ENCODE data around the gene IFT74. TPM values are rescaled to one million over a fixed set of nuclear protein-coding genes. Genes with fewer than 3 reads are reported as not detected.

The IFT74 gene
- total and polyA plus RNA-seq, 9 of the 15 experiments (the other 6 are each of a cell fraction or from before 2014, with no cell fraction given) = 6.1 to 13.2 (median 9.3) TPM

DNA sequence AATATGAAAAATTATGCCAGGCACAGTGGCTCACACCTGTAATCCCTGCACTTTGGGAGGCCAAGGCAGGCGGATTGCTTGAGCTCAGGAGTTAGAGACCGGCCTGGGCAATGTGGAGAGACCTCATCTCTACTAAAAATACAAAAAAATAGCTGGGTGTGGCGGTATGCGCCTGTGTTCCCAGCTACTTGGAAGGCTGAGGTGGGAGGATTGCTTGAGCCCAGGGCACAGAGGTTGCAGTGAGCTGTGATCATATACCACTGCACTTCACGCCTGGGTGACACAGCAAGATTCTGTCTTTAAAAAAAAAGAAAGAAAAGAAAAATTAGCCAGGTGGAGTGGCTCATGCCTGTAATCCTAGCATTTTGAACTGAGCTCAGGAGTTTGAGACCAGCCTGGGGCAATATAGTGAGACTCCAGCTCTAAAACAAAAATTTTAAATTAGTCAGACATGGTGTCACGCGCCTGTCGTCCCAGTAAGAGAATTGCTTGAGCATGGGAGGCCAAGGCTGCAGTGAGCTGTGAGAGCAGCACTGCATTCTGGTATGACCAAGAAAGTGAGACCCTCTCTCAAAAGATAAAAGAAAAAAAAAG, 27.2 kb upstream of the IFT74 start:
- POLR2A ChIA-PET = interaction anchor here (1.1 kb wide), 1 partner anchor 21 kb away, joined by 4 read pairs; no protein-coding TSS in a partner anchor
- CTCF ChIA-PET (ENCODE audit: low intra/inter-chr PET ratio) = no interaction called here
- H3K4me2 ChIP-seq (ENCODE audit: insufficient read depth, low read length) = no peak overlapping the region
- DNase-seq (ENCODE audit: extremely low read depth in 1 of 4, low spot score in 3 of 4) (no peak), ATAC-seq (no peak), FAIRE-seq (no peak)
- H4K20me1 ChIP-seq (replicated peaks; ENCODE audit: control insufficient read depth, insufficient read depth, low read length) = no peaks in the 10 kb centered on the region
- intact Hi-C loops (cut with micrococcal nuclease) (no loop called here), in situ Hi-C loops (cut with MboI) (no loop called here)
- 100% methylated on average over 1 of the region's 8 CpGs for WGBS (ENCODE audit: insufficient coverage, low coverage, missing lambda C conversion rate)
- H3K79me2 ChIP-seq (ENCODE audit: control insufficient read depth, insufficient read depth, low read length) = no peaks in the 10 kb centered on the region
- no TSS peak for BruUV-seq (replicated peaks)
- no peaks in the 10 kb centered on the region for H3K9me3 ChIP-seq (replicated peaks; ENCODE audit: control insufficient read depth, insufficient read depth, low read depth, low read length)
- H3K27me3 ChIP-seq (ENCODE audit: control insufficient read depth in 2 of 2, insufficient read depth in 2 of 2, low read length in 2 of 2) = no peaks in the 10 kb centered on the region
- no peaks in the 10 kb centered on the region for H3K4me1 ChIP-seq (replicated peaks in 1 of 2; ENCODE audit: control insufficient read depth in 2 of 2, insufficient read depth in 2 of 2, low read length in 2 of 2)
- no peak overlapping the region for H2AFZ ChIP-seq (ENCODE audit: low read depth, low read length)
- H3K9me1 ChIP-seq (ENCODE audit: control insufficient read depth, insufficient read depth, low read length) = no peaks in the 10 kb centered on the region
- H3K36me3 ChIP-seq (ENCODE audit: control insufficient read depth, insufficient read depth, low read length) = peaks cover 37% of the 10 kb centered on the region; the same call in 2 of the 3 replicates
- H3K27ac ChIP-seq (ENCODE audit: extremely low read depth, low read depth, low read length) = no peak overlapping the region
- no peak overlapping the region for H3K4me3 ChIP-seq
- no peak overlapping the region for H3K9ac ChIP-seq (ENCODE audit: insufficient read depth in 1 of 2, low read depth in 2 of 2, low read length in 2 of 2)
- TF ChIP-seq BDP1 (IDR thresholded peaks at IDR 0.05; ENCODE audit: insufficient read depth, insufficient read length) (no peak), RAD51 (IDR thresholded peaks at IDR 0.05; ENCODE audit: borderline replicate concordance, low read depth) (no peak), IRF2 (CRISPR knock-in tag; IDR thresholded peaks at IDR 0.05) (no peak), CBFA2T3 (IDR thresholded peaks at IDR 0.05) (no peak), CREBBP (IDR thresholded peaks at IDR 0.05; ENCODE audit: low read depth, low read length) (no peak), MEF2D (tag; conservative IDR thresholded peaks at IDR 0.05; ENCODE audit: low read depth) (no peak), SP2 (IDR thresholded peaks at IDR 0.05; ENCODE audit: extremely low read depth, low read depth, low read length, poor library complexity, severe bottlenecking) (no peak), SMARCE1 (IDR thresholded peaks at IDR 0.05) (no peak), ARID2 (IDR thresholded peaks at IDR 0.05) (no peak), STAT5B (CRISPR knock-in tag; IDR thresholded peaks at IDR 0.05) (no peak), HNRNPLL (IDR thresholded peaks at IDR 0.05; ENCODE audit: low read depth, low read length, poor library complexity, severe bottlenecking) (no peak), ZNF436 (CRISPR knock-in tag; IDR thresholded peaks at IDR 0.05) (no peak), SNRNP70 (optimal IDR thresholded peaks at IDR 0.05; ENCODE audit: low read depth, low read length) (no peak)
- TF ChIP-seq, protein P1, sequence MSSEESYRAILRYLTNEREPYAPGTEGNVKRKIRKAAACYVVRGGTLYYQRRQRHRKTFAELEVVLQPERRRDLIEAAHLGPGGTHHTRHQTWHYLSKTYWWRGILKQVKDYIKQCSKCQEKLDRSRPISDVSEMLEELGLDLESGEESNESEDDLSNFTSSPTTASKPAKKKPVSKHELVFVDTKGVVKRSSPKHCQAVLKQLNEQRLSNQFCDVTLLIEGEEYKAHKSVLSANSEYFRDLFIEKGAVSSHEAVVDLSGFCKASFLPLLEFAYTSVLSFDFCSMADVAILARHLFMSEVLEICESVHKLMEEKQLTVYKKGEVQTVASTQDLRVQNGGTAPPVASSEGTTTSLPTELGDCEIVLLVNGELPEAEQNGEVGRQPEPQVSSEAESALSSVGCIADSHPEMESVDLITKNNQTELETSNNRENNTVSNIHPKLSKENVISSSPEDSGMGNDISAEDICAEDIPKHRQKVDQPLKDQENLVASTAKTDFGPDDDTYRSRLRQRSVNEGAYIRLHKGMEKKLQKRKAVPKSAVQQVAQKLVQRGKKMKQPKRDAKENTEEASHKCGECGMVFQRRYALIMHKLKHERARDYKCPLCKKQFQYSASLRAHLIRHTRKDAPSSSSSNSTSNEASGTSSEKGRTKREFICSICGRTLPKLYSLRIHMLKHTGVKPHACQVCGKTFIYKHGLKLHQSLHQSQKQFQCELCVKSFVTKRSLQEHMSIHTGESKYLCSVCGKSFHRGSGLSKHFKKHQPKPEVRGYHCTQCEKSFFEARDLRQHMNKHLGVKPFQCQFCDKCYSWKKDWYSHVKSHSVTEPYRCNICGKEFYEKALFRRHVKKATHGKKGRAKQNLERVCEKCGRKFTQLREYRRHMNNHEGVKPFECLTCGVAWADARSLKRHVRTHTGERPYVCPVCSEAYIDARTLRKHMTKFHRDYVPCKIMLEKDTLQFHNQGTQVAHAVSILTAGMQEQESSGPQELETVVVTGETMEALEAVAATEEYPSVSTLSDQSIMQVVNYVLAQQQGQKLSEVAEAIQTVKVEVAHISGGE (CRISPR knock-in tag; IDR thresholded peaks at IDR 0.05) = no peak
- TF ChIP-seq, protein P2, sequence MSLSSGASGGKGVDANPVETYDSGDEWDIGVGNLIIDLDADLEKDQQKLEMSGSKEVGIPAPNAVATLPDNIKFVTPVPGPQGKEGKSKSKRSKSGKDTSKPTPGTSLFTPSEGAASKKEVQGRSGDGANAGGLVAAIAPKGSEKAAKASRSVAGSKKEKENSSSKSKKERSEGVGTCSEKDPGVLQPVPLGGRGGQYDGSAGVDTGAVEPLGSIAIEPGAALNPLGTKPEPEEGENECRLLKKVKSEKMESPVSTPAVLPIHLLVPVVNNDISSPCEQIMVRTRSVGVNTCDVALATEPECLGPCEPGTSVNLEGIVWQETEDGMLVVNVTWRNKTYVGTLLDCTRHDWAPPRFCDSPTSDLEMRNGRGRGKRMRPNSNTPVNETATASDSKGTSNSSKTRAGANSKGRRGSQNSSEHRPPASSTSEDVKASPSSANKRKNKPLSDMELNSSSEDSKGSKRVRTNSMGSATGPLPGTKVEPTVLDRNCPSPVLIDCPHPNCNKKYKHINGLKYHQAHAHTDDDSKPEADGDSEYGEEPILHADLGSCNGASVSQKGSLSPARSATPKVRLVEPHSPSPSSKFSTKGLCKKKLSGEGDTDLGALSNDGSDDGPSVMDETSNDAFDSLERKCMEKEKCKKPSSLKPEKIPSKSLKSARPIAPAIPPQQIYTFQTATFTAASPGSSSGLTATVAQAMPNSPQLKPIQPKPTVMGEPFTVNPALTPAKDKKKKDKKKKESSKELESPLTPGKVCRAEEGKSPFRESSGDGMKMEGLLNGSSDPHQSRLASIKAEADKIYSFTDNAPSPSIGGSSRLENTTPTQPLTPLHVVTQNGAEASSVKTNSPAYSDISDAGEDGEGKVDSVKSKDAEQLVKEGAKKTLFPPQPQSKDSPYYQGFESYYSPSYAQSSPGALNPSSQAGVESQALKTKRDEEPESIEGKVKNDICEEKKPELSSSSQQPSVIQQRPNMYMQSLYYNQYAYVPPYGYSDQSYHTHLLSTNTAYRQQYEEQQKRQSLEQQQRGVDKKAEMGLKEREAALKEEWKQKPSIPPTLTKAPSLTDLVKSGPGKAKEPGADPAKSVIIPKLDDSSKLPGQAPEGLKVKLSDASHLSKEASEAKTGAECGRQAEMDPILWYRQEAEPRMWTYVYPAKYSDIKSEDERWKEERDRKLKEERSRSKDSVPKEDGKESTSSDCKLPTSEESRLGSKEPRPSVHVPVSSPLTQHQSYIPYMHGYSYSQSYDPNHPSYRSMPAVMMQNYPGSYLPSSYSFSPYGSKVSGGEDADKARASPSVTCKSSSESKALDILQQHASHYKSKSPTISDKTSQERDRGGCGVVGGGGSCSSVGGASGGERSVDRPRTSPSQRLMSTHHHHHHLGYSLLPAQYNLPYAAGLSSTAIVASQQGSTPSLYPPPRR (CRISPR knock-in tag; IDR thresholded peaks at IDR 0.05; ENCODE audit: borderline replicate concordance) = no peak
